ENCODE measurements around the gene MYH6.
"Not testable (repeated sequence)": the region's sequence is repeated elsewhere in the genome, so short reads cannot be mapped to it uniquely, and the experiment has no call there.

MYH6 gene

DNA sequence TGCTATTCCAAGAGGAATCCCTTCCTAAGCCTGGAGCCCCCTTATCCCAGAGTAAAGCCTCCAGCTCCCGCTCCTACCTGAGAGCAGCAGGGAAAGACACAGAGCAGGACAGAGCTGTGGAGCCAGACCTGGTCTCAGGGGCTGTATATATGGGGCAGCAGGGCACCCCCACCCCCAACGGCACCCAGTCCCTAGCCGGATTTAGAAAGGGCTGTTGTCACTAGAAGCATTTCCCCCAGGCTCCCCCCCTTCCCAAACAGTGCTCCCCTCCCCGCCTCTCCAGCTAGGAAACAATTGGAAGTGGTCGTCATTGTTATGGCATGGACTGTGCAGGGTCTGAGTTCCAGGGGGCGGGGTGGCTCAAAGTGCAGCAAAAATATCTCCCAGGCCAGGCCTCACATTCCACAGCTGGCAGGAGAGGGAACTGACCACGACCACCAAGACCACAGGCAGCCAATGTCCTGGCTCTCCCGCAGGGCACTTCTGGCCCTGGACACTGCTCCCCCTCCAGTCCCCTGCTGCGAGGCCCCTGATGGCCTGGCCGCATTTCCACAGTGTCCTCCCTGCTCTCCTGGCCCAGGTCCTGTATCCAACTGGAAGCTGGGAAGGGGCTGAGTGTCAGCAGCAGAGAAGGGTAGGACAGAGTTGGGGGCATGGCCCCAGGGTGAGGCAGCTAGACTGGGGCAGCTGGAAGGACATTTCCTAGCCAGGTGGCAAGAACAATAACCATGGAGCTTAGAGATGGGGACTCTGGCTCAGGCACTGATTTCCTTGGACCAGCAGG lies 27.7 kb upstream of the MYH6 start, which contains the start of gene MYH7:
MYH7 (minus strand) TSS at position 118 of the 784 bp plus-strand sequence. CDS start 1,928 bp downstream, outside the sequence.
- no peak for DNase-seq

DNA sequence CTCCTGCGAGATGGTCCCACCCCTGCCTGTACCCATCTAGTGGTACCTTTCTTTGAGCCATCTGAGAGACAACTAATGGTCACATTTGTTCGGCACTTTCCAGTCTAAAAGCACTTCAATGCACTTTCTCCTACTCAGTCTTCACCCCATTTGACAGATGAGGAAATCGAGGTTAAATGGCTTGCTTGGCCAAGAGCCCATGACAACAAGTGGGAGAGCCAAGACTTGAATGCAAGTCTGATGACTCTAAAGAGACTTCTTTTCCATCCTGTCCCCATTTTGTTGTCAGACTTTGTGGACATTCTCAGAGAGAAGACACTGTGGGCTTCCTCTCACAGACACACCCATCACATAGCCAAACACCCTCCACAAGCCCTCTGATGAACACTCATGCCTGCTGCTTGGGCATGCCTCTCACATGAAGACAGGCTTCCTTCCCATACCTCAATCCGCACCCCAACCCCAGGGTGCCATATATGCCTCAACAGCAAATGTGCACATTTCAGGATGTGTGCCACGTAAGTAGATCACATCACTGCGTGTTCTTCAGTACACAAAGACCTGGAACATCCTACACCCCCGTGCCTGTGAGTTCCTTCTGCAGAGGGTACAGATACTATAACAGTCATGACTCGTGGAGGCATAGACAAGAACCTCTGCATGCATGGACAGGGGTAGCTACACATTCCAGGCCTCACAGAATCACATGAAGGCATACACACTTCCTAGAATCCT lies 26.6 kb upstream of the MYH6 start:
- DNase-seq: no peak

DNA sequence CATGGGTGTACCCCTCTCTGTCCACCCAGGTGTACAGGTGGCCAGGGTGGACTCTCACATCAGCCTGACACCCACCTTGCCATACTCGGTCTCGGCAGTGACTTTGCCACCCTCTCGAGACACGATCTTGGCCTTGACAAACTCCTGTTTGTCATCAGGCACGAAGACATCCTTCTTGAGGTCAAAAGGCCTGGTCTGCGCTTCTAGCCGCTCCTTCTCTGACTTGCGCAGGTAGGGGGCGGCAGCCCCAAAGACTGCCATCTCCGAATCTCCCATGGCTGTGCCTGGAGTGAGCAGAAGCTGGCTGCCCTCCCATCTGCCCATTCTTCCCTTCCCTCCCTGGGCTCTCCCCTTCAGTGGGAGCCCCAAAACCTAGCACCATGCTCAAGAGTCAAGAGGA lies 25.4 kb upstream of the MYH6 start:
- no peak for DNase-seq

DNA sequence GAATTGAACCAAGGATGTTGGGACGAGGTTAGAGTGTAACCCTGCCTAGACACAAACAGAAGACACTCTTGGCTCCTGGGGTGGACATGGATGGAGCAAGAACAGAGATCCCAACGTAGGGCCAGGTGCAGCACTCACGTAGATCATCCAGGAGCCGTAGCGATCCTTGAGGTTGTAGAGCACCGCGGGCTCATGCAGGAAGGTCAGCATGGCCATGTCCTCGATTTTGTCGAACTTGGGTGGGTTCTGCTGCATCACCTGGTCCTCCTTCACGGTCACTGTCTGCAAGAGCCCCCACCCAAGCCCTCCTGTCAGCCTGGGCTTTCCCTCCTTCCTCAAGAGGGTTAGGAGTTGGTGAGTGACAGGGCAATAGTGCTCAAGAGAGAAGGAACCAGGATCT lies 24.9 kb upstream of the MYH6 start:
- no peak for DNase-seq

DNA sequence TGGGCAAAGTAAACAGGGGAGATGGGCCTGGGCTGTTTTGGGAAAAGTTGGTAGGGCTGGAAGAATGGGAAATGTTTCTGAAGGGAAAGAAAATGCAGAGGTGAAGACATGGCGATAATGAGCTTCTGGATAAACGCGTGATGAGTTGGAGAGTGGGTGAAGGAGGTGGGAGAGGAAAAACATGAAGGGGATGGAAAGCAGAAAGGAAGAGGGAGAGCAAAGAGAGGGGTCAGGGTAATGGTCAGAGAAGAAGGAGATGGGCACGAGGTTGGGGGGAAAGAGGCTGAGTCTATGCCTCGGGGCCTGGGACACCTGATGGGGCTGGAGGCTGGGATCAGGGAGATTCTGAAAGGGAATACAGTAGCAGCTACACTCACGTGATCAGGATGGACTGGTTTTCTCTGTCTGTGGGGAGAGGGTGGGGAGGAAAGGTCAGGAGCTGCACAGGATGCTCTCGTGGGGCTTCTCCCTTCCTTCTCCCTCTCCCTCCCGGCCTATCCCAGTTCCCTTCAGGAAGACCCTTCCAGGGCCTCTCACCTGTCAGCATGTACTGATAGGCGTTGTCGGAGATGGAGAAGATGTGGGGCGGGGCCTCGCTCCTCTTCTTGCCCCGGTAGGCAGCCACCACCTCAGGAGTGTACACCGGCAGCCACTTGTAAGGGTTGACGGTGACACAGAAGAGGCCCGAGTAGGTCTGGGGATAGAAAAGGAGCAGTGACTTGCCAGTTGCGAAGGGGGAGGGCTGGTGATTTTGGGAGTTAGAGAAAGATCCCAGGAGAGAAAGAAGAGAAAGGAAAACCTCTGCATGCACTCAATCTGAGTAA lies 24.2 kb upstream of the MYH6 start:
- DNase-seq: no peak

DNA sequence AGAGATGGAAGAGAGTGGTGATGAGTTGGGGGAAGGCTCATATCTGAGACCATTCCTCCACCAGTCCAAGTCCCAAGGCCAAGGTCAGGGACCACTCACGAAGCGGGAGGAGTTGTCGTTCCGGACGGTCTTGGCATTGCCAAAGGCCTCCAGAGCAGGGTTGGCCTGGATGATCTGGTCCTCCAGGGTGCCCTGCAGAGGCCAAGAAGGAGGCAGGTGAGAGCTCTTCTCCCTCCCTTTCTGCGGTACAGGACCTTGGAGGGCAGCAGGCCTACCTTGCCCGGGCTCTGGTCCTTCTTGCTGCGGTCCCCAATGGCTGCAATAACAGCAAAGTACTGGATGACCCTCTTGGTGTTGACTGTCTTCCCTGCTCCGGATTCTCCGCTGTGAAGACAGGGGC lies 23.4 kb upstream of the MYH6 start:
- DNase-seq: no peak

DNA sequence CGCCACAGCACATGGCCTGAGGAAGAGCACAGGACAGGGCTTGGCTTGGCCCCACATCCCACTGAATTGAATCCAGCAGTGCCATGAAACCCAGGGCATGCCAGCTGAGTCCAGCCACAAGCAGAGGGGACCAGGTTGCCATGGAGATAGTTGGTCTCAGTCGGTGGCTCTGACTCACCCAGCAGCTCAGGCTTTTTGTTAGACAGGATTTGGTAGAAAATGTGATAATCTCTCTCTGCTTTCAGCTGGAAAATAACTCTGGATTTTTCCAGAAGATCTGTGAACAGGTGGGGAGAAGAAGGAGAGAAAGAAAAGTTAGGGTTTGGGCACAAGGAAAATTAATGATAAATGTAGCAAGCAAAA lies 22.6 kb upstream of the MYH6 start:
- DNase-seq: no peak

DNA sequence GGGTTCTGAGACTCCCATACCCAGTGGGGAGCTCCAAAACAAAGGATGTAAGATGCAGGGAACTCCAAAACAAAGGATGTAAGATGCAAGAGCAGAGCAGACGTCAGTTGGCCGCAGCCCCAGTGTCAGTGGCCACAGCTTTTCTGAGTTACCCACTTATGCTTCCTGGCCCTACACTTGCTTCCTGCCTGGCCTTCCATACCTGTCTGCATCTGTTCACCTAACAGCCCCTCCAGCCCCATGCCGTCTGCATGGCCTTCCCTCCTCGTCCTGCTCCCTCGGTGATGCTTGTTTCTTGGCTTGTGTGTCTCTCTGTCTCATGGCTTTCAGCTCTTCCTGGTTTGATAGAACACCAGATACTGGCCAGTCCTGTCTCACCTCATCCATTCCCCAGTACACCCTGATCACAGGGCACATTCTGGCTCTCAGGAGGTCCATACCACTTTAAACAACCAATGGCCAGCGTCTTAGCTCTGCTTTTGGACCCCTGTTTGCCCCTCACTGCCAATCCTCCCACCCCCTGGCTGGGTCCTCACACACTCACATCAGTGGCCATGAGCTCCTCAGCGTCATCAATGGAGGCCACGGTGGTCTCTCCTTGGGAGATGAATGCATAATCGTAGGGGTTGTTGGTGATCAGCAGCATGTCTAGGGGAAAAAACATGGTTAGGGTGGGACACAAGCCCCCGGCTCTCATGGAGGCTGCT lies 22.1 kb upstream of the MYH6 start:
- no peak for DNase-seq

DNA sequence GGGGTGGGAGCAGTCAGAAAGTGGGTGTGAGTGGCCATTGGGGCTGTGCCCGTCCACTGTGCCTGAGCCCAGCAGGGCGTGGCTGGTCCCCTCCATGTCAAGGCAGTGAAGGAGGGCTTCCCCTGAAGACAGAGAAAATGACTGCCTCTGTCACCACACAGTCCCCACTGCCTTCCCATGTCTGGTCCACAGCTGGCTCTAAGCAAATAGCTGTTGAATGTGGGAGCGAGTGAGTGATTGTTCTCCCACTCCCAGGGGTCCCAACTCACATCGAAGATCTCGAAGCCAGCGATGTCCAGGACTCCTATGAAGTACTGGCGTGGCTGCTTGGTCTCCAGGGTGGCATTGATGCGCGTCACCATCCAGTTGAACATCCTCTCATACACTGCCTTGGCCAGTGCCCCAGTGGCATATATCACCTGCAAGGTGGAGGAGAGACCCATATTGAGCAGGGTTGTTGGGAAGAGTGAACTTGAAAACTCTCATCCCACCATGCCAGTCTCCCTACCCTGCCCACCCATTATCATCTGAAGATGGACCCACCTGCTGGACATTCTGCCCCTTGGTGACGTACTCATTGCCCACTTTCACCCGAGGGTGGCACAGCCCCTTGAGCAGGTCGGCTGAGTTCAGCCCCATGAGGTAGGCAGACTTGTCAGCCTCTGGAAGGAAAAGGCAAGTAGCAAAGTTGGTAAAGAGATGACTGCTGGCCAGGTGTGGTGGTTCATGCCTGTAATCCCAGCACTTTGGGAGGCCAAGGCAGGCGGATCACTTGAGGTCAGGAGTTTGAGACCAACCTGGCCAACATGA lies 20.8 kb upstream of the MYH6 start:
- no peak for DNase-seq

DNA sequence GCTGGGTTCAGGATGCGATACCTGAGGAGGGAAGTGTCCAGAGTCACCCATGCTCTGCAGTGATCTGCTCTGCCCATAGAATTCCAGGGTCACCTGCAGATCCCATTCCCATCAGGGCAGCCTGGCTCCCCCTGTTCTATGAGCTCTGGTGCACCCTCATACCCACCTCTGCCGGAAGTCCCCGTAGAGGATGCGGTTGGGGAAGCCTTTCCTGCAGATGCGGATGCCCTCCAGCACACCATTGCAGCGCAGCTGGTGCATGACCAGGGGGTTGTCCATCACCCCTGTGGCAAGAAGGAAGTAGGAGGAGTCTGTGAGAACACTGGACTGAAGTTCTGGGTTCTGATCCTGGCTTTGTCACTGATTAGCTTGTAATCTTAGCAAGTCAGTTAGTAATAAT lies 17.7 kb upstream of the MYH6 start:
- DNase-seq: not testable (repeated sequence)

DNA sequence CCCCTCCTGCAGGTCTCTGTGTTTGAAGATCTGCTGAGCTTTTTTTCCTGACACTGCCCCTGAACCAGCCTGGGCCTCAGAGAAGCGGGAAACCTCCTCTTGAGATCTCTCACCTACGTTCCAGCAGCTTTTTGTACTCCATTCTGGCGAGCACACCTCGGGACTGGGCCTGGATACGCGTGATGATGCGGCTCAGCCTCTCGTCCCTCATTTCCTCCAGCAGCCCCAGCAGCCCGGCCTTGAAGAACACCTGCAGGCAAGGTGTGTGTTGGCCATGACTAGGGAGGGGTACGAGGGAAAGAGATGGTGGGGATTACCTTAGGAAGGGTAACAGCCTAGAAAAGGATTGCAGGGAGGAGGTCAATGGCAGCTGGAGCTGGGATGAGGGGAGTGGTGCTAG lies 17.1 kb upstream of the MYH6 start:
- no peak for DNase-seq

DNA sequence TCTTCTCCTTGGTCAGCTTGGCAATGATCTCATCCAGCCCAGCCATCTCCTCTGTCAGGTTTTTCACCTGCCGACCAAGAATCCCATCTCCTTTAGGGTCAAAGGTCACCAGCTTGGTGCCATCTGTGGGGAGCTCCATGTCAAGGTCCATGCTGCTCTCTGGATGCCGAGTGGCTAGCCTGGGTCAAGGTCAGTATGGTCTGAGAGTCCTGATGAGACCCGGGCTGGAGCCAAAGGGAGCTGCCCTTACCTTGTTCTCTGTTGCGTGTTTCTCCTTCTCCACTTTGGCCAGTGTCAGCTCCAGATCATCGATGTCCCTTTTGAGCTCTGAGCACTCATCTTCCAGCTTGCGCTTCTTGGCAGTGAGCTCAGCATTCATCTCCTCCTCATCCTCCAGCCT lies 15.6 kb upstream of the MYH6 start:
- no peak for DNase-seq

DNA sequence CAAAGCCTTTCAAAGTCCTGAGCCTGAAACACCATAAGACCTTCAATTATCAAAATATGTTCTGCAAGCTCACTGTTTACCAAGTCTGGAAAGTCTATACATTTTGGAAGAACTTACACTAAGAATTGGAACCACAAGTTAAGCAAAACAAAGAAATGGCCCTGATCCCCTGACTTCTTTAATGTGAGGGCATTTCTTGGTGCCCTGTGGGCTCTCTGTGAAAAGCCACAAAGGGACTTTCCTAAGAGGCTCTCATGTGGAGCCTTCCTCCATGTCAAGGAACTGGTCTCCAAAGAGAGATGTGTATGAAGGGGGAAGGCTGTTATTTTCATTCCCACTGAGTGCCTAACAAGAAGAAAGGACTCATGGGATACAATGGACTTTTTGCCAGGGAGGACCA lies 13.5 kb upstream of the MYH6 start:
- no peak for DNase-seq

DNA sequence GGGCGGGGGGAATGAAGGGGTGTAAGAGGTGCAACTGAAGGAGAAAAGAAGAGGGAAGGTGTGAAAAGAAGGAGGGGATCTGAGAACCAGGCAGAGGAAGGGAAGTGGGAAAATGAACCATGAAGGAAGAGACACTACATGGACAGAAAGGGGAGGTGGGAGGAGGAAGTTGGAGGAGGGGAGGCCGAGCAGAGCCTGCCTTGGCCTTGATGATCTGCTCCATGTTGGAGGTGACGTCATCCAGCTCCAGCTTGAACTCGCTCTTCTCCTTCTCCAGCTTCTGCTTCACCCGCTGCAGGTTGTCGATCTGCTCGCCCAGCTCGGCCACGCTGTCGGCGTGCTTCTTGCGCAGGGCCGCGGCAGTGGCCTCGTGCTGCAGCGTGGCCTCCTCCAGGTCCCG lies 11.6 kb upstream of the MYH6 start:
- DNase-seq: not testable (repeated sequence)

DNA sequence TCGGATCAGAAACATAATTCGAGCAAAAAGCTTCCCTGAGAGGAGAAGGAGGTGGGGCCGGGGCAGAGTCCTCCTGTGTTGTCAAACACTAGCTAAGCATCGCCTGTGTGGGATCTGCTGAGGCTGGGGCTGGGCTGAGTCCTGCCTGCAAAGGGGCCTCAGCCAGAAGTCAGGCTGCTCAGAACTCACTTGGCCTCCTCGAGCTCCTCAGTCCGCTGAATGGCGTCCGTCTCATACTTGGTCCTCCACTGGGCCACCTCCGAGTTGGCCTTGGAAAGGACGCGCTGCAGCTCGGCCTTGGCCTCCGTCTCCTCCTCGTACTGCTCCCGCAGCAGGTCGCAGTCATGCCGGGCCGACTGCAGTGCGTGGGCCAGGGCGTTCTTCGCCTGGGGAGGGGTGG lies 9.9 kb upstream of the MYH6 start:
- DNase-seq: no peak

DNA sequence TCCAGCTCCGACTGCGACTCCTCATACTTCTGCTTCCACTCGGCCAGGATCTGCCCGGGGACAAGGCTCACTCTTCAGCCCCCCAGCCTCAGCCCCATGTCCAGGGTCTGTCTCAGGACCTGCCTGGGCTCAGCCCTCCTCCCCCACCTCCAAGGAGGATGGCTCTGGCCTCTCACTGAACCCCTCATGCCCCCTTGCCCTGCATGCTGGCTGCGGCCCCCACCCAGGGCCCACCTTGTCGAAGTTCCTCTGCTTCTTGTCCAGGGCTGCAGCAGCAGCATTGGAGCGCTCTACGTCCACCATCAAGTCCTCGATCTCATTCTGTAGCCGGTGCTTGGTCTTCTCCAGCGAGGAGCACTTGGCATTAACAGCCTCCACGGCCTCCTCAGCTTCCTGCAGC lies 9.2 kb upstream of the MYH6 start:
- DNase-seq: not testable (repeated sequence)

DNA sequence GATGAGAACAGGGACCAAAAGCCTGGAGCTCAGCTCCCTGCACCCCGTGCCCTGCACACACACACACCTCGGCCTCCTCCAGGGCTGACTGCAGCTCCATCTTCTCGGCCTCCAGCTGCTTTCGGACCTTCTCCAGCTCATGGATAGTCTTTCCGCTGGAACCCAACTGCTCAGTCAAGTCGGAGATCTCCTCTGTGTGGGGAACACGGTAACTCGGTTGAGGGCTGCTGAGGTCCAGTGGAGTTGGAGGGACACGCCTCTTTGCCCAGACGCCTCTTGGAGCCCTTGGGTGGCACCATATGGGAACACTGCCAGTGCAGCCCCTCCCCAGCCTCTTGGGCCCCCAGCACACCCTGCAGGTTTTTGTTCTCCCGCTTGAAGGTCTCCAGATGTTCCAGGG lies 8.7 kb upstream of the MYH6 start:
- no peak for DNase-seq

DNA sequence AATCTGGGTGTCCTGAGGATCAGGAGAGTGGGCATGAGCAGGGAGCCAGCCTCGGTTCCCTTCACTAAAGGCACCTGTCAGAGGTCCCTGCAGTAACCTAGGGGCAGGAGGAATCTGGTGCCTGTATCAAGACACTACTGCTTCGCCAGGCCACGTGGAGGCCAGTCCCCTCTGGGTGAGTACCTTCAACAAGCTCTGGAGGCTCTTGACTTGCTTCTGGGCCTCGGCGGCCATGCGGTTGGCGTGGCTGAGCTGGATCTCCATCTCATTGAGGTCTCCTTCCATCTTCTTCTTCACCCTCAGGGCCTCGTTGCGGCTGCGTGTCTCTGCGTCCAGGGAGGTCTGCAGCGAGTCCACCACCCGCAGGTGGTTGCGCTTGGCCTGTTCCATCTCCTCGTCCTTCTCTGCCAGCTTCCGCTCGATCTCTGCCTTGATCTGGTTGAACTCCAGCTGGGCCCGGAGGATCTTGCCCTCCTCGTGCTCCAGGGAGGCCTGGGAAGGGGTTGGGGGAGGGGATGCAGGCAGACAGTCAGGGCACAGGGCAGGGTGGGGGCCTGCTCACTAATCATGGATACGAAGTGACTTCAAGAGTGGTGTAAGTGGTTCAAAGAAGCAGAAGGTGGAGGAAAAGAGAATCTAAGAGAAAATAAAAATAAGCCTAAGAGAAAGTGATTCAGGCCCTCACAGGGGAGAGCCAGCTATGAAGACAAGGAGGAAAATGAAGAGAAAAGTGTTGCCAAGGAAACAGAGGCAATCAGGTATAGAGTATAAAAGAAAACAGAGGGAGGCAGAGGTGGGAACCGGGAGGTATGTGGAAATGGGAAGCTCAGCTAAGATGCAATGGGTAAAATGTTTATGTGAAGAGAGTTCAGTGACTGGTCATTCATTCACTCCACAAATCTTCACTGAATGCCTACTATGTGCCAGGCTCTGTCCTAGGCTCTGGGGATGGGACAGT lies 8.0 kb upstream of the MYH6 start:
- no peak for DNase-seq

DNA sequence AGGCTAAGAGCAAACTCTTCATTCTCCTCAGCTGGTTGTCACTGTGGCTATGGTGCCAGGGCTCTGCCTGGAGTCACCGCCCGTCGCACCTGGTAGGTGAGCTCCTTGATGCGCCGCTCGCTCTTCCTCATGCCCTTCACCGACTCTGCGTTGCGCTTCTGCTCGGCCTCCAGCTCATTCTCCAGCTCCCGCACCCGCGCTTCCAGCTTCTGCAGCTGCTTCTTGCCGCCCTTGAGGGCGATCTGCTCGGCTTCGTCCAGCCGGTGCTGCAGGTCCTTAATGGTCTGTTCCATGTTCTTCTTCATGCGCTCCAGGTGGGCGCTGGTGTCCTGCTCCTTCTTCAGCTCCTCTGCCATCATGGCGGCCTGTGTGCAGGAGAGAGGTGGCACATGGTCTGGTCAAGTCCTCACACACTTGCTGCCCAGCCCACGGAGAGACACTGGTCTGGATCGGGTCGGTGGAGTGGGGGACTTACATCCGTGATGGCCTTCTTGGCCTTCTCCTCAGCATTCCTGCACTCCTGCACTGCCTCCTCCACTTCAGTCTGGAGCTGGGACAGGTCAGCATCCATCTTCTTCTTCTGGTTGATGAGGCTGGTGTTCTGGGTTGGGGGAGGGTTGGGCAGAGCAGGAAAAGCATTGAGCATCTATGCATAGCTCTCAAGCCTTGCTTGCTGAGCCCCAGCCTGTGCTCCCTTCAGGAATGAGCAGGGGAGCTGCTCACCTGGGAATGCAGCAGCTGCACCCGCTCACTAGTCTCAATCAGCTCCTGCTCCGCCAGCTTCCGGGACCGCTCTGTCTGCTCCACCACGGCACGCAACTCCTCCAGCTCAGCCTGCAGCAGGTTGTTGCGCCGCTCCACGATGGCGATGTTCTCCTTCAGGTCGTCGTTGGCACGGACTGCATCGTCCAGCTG lies 7.1 kb upstream of the MYH6 start:
- no peak for DNase-seq

DNA sequence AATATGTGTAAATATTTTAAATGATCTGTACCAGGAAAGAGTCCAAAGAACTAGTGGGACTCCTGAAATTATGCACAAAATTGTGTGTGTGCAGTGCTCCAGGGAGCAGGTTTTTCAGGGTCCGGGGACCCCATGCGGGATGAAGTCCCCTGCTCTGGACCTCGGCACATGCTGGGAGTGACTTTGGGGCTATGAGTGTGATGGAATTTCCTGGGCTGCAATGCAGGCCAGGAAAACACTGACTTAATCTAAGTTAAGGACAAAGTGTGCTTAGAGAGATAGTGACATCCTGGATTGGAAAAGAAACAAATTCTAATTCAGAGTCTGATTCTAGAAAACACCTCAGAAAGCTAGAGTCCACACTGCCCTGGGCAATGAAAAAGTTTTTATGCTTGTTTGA lies 6.2 kb upstream of the MYH6 start:
- no peak for DNase-seq

Measured in stimulated activated CD4-positive, alpha-beta T cell treated with anti-CD3 and anti-CD28 coated beads, Interleukin-4, amount 100 ng/mL, for 1 hour (primary cell).